ENCODE data around the gene SRPK3. TPM values are rescaled to one million over a fixed set of nuclear protein-coding genes. Genes with fewer than 3 reads are reported as not detected.
"Not testable (repeated sequence)": the region's sequence is repeated elsewhere in the genome, so short reads cannot be mapped to it uniquely, and the experiment has no call there.

The SRPK3 gene
- total and polyA plus RNA-seq, 2 donors from 2014 or later, result 0.58 to 1.1 TPM

- intact Hi-C loops (cut with DNase I), result no loop called here
- Histone ChIP-seq H3K9me3 (ENCODE audit: control insufficient read depth in 2 of 3, insufficient read depth in 1 of 3, low read length in 3 of 3) (no peaks in the 10 kb centered on the region), H3K36me3 (ENCODE audit: control insufficient read depth in 2 of 3, insufficient read depth in 3 of 3, low read length in 3 of 3) (no peaks in the 10 kb centered on the region), H3K27ac (ENCODE audit: low read depth in 2 of 2, low read length in 2 of 2) (no peak overlapping the region), H3K9ac (ENCODE audit: low read length in 3 of 3) (no peak overlapping the region), H3K4me1 (ENCODE audit: control insufficient read depth in 2 of 3, insufficient read depth in 2 of 3, low read depth in 1 of 3, low read length in 3 of 3) (no peaks in the 10 kb centered on the region), H3K27me3 (ENCODE audit: control insufficient read depth, insufficient read depth, low read length) (no peaks in the 10 kb centered on the region), H3K4me3 (ENCODE audit: low read length in 3 of 3) (no peak overlapping the region)
- FAIRE-seq, result no peak
- no peak for DNase-seq
- TF ChIP-seq CTCF (IDR thresholded peaks at IDR 0.05; ENCODE audit: borderline replicate concordance, extremely low read depth, insufficient read depth), result no peak
Observed at GRCh38 chrX:153813161-153813560, 32.3 kb downstream of the SRPK3 start.

GRCh38 chrX:153814591-153815315 is 33.9 kb downstream of the SRPK3 start:
- no peak for FAIRE-seq
- no peaks in the 10 kb centered on the region for H3K4me1 ChIP-seq (ENCODE audit: control insufficient read depth in 2 of 3, insufficient read depth in 2 of 3, low read depth in 1 of 3, low read length in 3 of 3)
- intact Hi-C loops (cut with DNase I), result no loop called here
- no peaks in the 10 kb centered on the region for H3K9me3 ChIP-seq (ENCODE audit: control insufficient read depth in 2 of 3, insufficient read depth in 1 of 3, low read length in 3 of 3)
- TF ChIP-seq CTCF (IDR thresholded peaks at IDR 0.05; ENCODE audit: borderline replicate concordance, extremely low read depth, insufficient read depth), result no peak
- no peak overlapping the region for H3K9ac ChIP-seq (ENCODE audit: low read length in 3 of 3)
- no peak overlapping the region for H3K4me3 ChIP-seq (ENCODE audit: low read length in 3 of 3)
- no peak for DNase-seq
- H3K27me3 ChIP-seq (ENCODE audit: control insufficient read depth, insufficient read depth, low read length), result no peaks in the 10 kb centered on the region
- H3K36me3 ChIP-seq (ENCODE audit: control insufficient read depth in 2 of 3, insufficient read depth in 3 of 3, low read length in 3 of 3), result no peaks in the 10 kb centered on the region
- H3K27ac ChIP-seq (ENCODE audit: low read depth in 2 of 2, low read length in 2 of 2), result no peak overlapping the region

GRCh38 chrX:153816831-153817690 is 36.2 kb downstream of the SRPK3 start:
- H3K4me3 ChIP-seq (ENCODE audit: low read length in 3 of 3), result no peak overlapping the region
- TF ChIP-seq CTCF (IDR thresholded peaks at IDR 0.05; ENCODE audit: borderline replicate concordance, extremely low read depth, insufficient read depth), result no peak
- intact Hi-C loops (cut with DNase I), result no loop called here
- H3K27ac ChIP-seq (ENCODE audit: low read depth in 2 of 2, low read length in 2 of 2), result no peak overlapping the region
- H3K9me3 ChIP-seq (ENCODE audit: control insufficient read depth in 2 of 3, insufficient read depth in 1 of 3, low read length in 3 of 3), result no peaks in the 10 kb centered on the region
- FAIRE-seq, result no peak
- DNase-seq, result no peak
- H3K27me3 ChIP-seq (ENCODE audit: control insufficient read depth, insufficient read depth, low read length), result no peaks in the 10 kb centered on the region
- no peaks in the 10 kb centered on the region for H3K36me3 ChIP-seq (ENCODE audit: control insufficient read depth in 2 of 3, insufficient read depth in 3 of 3, low read length in 3 of 3)
- H3K9ac ChIP-seq (ENCODE audit: low read length in 3 of 3), result no peak overlapping the region
- no peaks in the 10 kb centered on the region for H3K4me1 ChIP-seq (ENCODE audit: control insufficient read depth in 2 of 3, insufficient read depth in 2 of 3, low read depth in 1 of 3, low read length in 3 of 3)

- H3K4me1 ChIP-seq (ENCODE audit: control insufficient read depth in 2 of 3, insufficient read depth in 2 of 3, low read depth in 1 of 3, low read length in 3 of 3); H3K4me3 ChIP-seq (ENCODE audit: low read length in 3 of 3); H3K9me3 ChIP-seq (ENCODE audit: control insufficient read depth in 2 of 3, insufficient read depth in 1 of 3, low read length in 3 of 3); H3K27ac ChIP-seq (ENCODE audit: low read depth in 2 of 2, low read length in 2 of 2); H3K9ac ChIP-seq (ENCODE audit: low read length in 3 of 3); H3K27me3 ChIP-seq (ENCODE audit: control insufficient read depth, insufficient read depth, low read length); DNase-seq; H3K36me3 ChIP-seq (ENCODE audit: control insufficient read depth in 2 of 3, insufficient read depth in 3 of 3, low read length in 3 of 3); intact Hi-C loops (cut with DNase I); FAIRE-seq: not testable (repeated sequence)
Observed at GRCh38 chrX:153818064-153818463, 37.2 kb downstream of the SRPK3 start.

Data from kidney (tissue), 14 donors.